AG08395 (cell line): Measurements from ENCODE around the gene SLC29A4.

ENCODE experiments used
- DNase-seq: peaks from one replicate; pipeline ENCODE4 v3.0.0; 2012; ENCODE audit warnings: mixed read lengths, low spot score

Gene SLC29A4

DNA sequence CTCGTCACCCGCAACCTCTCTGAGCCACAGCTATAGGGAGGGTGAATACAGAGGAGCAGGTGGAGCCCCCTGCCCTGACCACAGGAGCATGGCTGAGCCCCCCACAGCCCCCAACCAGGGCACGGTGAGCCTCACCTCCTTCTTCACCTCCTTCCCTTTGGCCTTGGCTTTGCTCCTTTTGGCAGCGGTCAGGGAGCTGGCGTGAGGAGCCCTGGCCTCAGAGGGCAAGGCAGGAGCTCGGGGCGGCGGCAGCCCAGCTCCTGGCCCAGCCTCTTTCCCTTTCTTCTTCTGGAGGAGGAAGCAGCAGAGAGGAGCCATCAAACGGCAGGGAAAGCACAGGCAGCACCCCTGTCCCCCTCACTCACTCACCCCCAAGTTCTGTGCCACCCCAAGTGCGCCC, 42.2 kb downstream of the SLC29A4 start:
- DNase-seq = no peak

DNA sequence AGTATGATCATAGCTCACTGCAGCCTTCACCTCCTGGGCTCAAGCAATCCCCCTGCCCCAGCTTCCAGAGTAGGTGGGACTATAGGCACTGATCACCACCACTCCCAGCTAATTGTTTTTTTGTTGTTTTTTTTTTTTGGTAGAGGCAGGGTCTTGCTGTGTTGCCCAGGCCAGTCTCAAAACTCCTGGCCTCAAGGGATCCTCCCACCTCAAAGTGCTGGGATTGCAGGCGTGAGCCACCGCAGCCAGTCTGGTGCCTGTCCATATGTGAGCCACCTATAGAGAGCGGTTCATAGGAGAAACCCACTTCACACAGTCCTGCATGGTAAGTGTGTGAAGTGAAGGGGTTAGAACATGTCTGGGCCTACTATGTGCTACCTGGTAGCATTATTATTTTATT, 47.5 kb downstream of the SLC29A4 start:
- DNase-seq = no peak

DNA sequence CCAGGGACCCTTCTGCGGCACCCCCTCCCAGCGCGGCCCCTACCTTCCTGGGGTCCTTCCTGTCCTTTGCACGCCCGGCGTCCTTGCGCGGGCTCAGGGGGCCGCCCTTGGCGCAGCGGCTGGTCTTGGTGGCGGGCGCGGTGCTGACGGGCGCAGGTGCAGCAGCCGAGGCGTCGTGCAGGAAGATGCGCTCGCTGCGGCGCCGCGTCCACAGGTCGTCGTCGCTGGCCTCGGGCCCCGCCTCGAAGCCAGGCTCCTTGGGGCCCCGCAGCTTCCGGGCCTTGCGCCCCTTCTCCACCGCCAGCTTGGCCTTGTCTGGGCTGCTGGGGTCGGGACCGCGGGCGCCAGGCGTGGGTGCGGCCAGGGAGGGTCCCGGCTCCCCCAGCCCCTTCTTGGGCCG, 49.8 kb downstream of the SLC29A4 start:
- DNase-seq = no peak

DNA sequence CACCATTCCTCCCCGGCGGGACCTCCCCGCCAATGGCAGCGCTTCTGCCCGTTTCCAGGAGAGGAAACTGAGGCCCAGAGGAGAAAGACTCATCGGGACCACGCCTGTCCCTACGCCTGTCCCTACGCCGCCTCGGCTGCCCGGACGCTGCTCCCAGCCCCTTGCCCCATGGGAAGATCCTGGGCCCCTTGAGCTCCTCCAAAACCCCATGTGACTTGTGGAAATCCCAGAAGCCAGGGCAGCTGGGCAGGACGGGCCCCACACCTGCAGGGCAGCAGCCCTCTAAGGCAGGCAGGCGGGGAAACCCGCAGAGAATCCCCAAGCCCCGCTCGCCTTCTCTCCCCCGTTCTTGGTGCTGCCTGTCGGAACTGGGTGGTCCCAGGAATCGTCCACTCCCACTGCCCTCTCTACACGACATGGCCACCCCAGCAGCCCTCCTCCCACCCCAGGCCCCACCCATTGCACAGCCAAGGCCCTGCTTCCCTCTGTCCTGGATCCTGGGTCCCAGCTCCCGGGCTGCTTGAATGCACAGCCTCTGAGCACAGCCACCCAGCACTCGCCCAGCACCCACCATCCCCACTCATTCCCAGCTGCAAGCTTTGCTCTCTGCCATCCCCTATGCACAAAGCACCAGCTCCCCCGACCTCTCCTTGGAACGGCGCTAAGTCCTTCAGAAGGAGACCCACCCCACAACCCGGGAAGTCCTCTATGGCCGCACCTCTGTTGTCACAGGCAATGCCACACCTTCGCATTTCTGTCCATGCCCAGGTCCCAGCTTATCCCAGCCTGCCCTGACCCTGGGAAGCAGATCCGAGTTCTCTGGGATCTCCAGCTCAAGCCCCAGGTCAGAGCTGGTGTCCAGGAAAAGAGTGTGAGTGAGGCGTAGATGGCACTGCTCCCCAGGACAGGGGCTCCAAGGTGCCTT, 50.6 kb downstream of the SLC29A4 start:
- DNase-seq = no peak

DNA sequence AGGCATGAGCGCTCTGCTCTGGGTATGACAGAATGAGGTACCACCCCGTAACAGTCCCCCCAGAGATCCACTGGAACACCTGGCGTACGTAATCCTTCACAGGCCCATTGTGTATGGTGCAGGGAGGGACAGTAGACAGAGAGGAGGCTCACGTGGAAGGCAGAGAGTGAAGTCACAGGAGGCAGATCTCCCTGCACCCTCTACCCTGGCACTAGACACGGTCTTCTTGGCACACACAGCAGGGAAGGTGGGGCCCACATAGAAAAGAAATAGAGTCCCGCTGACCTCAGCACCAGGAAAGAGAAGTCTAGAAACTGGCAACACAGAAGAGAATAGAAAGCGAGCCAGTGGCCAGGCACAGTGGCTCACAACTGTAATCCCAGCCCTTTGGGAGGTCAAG, 51.9 kb downstream of the SLC29A4 start:
- DNase-seq = no peak

DNA sequence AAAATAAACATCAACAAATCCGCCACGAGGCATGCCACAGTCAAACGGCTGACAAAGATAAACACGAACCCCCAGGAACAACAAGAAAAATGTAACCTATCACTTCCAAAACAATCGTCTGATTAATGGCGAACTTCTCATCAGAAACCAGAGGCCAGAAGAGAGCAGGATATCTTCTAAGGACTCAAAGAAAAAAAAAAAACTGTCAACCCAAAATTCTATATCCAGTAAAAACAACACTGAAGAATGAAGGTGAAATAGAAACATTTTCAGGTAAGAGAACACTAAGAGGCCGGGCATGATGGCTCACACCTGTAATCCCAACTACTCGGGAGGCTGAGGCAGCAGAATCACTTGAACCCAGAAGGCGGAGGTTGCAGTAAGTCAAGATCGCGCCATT, 54.3 kb downstream of the SLC29A4 start:
- no peak for DNase-seq

DNA sequence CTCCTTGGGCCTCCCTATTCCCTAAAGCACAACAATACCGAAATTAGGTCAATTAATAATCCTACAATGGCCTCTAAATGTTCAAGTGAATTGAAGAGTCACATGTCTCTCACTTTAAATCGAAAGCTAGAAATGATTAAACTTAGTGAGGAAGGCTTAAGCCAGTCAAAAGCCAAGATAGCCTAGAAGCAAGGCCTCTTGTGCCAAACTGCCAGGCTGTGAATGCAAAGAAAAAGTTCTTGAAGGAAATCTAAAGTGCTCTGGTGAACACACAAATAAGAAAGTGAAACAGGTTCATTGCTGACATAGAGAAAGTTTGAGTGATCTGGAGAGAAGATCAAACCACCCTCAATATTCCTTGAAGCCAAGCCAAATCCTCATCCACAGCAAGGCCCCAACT, 57.2 kb downstream of the SLC29A4 start:
- no peak for DNase-seq

DNA sequence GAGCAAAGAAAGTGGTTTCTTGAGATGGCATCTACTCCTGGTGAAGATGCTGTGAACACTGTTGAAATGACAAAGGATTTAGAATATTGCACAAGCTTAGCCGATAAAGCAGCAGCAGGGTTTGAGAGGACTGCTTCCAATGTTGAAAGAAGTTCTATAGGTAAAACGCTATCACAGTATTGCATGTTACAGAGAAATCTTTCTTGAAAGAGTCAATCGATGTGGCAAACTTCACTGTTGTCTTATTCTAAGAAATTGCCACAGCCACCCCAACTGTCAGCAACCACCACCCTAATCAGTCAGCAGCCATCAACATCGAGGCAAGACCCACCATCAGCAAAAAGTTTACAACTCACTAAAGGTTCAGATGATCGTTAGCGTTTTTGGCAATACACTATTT, 59.9 kb downstream of the SLC29A4 start:
- no peak for DNase-seq

DNA sequence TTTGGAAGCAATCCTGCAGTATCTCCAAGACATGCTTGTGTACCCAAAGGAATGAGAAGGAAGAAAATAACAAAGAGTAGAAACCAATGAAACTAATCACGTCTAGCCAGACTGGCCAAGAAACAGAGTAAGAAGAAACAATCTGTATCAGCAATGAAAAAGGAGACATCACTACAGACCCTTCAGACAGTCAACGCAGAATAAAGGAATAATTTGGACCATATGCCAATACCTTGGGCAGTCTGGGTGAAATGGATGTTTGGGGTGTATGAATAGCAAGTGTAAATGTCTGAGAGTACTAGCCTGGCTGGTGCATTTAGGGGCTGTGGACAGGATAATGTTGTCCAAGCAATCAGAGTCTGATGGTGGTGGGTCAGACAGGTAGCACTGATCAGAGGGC, 61.1 kb downstream of the SLC29A4 start:
- no peak for DNase-seq

DNA sequence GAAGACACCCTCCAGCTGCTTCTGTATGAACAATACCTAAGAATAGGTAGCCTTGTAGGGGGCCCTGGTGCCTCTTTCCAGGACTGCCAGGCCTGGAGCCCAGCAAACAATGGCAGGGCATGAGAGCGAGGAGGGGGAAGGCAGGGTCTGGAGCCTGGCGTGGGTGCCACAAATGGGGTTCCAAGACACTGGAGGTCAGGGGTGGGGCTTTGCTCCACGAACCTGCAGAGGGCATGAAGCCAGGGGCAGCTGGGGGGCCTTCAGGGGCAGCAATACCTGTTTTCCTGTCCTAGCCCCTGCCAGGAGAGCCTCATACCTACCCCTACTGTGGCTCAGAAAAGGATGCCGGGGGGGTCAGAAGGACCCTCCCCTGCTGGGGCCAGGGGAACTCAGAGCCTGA, 61.6 kb downstream of the SLC29A4 start:
- DNase-seq = no peak

DNA sequence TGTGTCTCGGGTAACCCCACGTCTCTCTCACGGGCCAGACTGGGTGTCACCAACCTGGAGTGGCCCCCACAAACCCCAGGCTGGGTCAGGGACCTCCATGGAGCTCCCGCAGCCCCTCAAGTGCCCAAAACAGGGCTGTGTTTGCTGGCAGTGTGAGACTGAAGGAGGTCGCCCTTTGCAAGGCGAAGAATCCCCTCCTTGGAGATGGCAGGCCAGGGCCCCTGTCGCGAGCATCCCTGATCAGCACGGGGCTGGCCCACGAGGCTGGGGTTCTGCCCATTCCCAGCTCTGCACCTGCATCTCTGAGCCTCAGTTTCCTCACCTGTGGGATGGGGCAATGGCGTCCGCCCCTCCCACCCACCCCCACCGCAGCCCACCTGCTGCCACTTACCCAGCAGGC, 62.4 kb downstream of the SLC29A4 start:
- no peak for DNase-seq

DNA sequence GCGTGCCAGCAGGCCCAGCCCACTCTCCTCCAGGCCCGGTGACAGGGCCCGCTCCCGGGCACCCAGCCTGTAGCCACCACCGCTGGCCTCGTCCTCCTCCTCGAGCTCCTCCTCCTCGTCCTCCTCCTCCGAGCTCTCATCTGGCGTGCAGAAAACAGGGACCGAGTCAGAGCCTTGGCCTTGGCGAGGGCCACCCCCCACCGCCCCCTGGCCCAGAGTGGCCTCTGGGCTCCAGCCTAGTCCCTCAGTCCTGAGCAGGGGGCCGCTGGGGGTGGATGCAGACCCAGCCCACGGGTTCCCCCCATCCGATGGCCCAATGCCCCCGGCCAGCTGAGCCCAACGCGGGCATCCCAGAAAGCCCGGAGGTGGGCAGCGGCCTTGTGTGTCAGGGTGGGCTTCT, 62.9 kb downstream of the SLC29A4 start:
- no peak for DNase-seq

DNA sequence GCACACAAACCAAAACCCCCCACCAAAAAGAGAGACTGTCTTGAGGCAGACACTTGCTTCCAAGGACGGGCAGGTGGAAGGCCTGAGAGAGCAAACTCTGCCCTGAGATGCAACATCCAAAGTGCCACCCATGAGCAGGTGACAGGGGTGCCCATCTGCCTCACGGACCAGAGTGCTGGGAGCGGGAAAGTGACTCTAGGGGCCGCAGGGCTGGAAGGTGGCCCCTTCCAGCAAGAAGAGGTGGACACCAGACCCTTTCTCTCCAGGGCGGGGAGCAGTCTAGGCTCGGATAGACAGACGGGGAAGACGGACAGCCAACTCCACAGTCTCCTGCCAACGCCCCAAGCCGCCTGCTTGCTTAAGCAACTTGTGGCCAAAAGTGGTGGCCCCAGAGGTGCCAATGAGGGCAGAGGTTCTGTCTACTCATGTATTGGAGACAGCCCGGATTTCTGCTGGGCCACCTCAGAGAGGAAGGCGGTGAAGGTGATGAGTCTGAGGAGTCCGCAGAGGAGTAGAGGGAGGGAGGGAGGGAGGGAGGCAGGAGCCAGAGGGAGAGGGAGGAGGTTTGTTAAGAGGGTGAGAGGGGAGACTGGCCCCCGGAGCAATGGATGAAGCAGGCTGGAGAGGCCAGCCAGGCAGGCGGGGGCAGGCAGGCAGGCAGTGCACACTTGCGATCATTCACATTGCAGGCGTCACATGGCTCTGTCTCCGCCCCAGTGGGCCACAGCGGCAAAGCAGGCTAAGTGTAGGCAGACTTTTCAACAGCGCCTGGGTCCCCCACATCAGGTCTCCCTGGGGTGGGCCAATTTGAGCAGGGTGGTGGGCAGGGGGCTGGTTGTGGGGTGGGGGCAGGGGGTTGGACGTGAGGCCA, 65.6 kb downstream of the SLC29A4 start:
- no peak for DNase-seq

DNA sequence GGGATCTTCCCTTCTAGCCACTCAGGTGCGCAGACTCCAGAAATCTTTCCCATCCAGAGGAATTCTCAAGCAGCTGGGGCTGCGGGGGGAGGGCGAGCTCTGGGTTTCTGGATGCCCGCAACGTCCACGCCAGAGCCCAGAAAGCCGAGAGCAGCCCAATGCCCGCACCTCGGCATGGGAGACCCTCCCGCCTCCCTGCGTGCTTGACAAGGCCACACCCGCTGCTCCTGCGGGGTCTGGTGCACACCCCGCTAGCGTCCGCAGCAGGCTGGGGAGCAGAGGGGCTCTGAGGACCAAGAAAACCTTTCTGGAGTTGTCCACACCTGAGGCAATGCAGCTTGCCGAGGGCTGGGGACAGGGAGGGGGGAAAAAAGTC, 66.2 kb downstream of the SLC29A4 start:
- DNase-seq = no peak

DNA sequence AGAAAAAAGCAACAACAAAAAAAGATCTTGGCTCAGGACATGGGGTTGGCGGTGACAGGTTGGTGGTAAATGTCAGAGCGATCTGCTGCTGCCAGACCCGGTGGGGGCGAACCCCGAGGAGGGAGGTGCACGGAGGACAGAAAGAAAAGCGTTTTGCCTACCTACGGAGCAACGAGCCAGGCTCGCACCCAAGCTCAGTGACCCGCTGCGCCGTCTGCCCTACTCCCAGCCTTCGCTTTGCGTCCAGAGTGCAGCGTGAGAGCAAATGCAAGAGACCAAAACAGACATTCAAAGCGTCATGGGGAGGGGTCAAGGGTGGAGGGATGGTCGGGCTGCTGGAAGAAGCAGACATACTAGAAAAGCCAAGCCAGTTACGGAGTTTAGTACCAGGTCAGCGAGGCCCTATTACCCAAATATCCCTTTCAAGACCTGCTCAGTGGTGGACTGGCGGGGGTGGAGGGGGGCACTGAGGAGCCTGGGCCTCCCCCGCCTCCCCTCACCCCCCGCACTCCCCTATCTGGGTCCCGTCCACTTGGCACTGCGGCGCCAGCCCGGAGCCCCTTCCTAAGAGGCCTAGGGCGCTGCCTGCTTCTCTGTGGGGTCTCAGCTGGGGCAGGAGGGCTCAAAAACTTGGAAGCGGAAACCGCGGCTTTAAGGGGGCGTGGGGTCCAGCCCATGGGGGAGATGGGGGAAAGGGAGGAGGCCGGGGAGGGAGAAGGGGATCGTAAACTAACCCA, 66.9 kb downstream of the SLC29A4 start:
- no peak for DNase-seq

DNA sequence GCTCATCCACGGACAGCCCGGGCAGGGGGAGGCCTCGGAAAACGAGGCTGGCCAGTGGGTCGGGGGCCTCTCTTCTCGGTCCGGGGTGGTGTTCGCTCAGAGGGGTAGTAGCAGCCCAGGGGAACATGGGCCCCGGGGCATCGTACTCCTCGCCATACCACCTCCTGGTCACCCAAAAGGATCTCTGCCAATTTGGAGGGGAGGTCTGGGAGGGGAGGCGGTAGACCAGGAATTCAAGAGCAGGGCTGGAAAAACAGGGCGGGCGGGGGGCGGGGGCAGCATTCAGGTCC, 67.4 kb downstream of the SLC29A4 start:
- DNase-seq = no peak

DNA sequence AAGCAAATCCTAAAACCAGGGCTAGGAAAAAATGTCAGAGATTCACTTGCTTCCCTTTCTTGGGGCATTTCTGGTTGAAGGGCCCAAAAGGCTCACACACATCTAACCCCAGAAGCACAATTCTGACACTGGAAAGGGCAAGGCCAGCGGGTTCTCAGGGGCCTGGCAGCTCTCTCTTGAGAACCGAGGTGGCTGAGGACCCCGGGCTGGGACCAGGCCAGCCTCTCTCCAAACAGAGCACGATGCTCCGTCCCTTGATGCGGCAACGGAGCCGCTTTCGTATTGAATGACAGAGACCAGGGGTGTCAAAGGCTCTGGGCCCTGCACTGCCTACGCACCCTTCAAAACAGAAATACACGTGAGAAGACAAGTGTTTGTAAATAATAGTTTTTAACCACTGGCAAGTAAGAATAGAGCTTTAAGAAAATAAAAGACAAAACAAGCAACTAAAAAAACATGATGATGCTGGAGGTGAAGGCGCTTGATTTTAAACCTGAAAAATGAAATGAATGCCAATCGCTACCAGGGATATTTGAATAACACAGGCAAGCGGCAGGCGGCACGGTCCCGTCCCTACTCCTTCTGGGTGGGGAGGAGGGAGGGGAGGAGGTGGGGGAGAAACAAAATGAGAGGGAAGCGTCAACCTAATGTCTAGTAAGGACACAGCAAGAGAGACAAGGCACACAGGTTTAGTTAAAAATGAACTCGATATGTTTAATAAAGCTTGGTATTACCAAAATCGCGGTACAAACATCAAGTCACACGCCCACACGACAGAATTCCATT, 68.0 kb downstream of the SLC29A4 start:
- no peak for DNase-seq

DNA sequence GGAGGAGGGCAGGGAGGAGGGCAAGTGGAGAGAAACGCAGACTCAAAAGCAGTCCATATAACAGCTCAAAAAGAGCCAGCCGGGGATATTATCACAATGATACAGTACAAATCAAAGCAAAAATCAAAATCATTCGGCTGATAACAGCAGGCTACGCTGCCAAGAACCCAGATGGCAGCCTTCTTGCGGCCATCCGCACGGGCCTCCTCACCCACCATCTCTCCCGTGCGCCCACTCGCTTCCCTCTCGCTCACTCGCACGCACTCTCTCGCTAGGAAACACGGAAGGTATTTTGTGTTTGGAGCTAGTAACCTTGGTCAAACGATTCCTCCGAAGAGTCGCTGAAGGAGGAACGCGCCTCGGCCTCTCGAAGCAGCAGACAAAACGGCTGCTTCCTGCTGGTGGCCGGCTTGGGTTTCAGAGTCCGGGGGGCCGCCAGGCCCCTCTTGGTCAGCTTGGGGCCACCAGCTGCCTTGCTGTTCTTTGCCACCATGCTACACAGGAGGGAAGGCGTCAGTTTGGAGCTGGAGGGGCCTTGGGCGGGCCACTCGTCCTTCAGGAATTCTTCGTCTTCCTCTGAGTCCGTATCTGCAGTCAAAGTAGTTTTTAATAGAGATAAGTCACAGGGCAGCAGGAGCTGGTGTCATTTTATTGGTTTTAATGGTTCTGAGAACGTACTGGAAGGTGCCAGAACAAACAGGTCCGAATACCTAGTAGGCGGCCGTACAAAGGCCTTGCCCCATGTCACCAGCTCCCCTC, 68.9 kb downstream of the SLC29A4 start:
- DNase-seq = no peak

DNA sequence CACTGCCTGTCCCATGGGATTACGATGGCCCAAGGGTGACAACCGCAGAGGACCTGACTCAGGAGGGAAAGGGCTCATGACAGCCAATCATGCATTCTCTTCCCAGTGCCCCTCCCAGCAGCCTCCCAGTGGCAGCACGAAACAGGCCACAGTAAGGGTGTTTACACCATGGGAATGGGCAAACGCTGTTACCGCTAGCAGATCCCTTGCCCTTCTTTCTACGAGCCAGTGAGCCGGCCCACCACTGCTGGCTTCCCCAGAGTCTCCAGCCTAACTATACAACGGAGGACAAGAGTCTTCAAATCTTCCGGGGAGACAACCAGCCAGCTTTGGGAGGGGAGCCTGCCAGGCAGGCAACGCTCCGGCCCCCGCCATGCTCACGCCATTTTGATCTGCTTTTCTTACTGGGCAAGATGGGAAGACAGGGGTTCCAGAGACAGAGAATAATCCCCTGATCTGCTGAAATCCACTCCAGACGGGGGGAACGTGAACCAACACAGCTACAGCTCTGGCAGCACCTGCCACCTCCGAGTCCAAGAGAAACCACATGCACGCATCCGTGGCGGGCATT, 69.8 kb downstream of the SLC29A4 start:
- DNase-seq = no peak

DNA sequence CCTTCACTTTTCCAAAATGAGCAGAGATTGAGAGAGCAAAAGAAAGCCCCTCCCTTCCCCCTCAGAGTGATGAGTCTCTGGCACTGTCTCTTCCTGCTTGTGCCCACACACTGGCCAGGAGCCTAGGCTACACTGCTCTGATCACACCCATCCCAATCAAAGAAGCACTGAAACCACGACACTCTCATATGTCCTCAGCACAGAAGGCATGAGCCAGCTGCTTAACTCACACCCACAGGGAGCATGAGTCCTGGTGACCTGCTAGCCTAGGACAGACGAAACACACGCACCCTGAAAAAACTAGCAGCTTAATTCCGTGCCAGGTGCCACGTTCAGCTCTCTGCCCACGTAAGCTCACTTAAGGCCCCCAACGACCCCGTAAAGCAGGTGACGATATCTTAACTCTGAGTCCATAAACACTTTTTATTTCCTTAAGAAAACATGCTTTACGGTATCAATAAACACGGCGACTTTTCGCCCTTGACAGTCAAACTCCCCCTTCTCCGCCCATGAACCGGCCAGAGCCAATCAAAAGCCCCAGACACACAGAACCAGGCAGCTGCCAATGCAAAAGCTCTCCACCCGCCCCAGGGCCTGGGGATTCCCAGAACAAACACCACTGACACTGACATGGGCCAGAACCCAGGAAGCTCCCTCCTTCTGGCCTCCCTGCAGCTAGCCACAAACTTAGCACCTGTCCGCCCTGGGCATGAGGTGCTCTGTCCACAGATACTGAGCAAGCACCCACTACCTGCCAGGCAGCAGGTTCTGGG, 71.9 kb downstream of the SLC29A4 start:
- peak; percentile 77 for DNase-seq
